GM18907 (cell line): ENCODE results near the gene BRAT1.

Experiments
- ATAC-seq: cut with Tn5 transposase; IDR thresholded peaks from one replicate; pipeline ENCODE4 v1.9.1; 2021; ENCODE audit warnings: mild to moderate bottlenecking, moderate library complexity; ENCODE audit not compliant: unreplicated experiment

BRAT1 gene

GRCh38 chr7:2585446-2585845, 30.1 kb upstream of the BRAT1 start:
- ATAC-seq, result no peak

- no peak for ATAC-seq
Measured at GRCh38 chr7:2583798-2584580, 28.7 kb upstream of the BRAT1 start.

- ATAC-seq, result no peak
Measured at GRCh38 chr7:2582006-2582735, 26.8 kb upstream of the BRAT1 start.

GRCh38 chr7:2580636-2581035, 25.3 kb upstream of the BRAT1 start:
- ATAC-seq, result no peak

- ATAC-seq, result no peak
Measured at GRCh38 chr7:2577914-2578680, 22.8 kb upstream of the BRAT1 start.

GRCh38 chr7:2576742-2577491, 21.6 kb upstream of the BRAT1 start:
- no peak for ATAC-seq

- ATAC-seq, result no peak
Measured at GRCh38 chr7:2575733-2576340, 20.5 kb upstream of the BRAT1 start.

GRCh38 chr7:2575046-2575732, 19.9 kb upstream of the BRAT1 start:
- ATAC-seq, result no peak

- no peak for ATAC-seq
Measured at GRCh38 chr7:2573761-2574160, 18.4 kb upstream of the BRAT1 start.

- ATAC-seq, result no peak
Measured at GRCh38 chr7:2572101-2572842, 16.9 kb upstream of the BRAT1 start.

- ATAC-seq, result no peak
Measured at GRCh38 chr7:2571409-2571808, 16.1 kb upstream of the BRAT1 start.

- no peak for ATAC-seq
Measured at GRCh38 chr7:2570021-2570420, 14.7 kb upstream of the BRAT1 start.

GRCh38 chr7:2569421-2569820, 14.1 kb upstream of the BRAT1 start:
- ATAC-seq, result no peak

GRCh38 chr7:2568521-2569223, 13.3 kb upstream of the BRAT1 start:
- ATAC-seq, result no peak

GRCh38 chr7:2567679-2568278, 12.5 kb upstream of the BRAT1 start:
- no peak for ATAC-seq

- peak; percentile 52 for ATAC-seq
Measured at GRCh38 chr7:2566890-2567678, 11.8 kb upstream of the BRAT1 start.

- no peak for ATAC-seq
Measured at GRCh38 chr7:2566348-2566889, 11.1 kb upstream of the BRAT1 start.
